Glutamatergic neuron (in vitro differentiated cells): ENCODE measurements around the gene TRPM2. TPM values are rescaled to one million over a fixed set of nuclear protein-coding genes. Genes with fewer than 3 reads are reported as not detected.
A peak's percentile ranks its signal among the peaks of the same experiment; 100 is the strongest.

ENCODE experiments used
- DNase-seq: peaks from one replicate; pipeline ENCODE4 v3.0.0; 2022
- H3K27ac Mint-ChIP-seq: one replicate; pipeline ENCODE4 v1.8.0; 2020; ENCODE audit warnings: mild to moderate bottlenecking, mixed read lengths, inconsistent platforms; ENCODE audit not compliant: unreplicated experiment
- H3K27me3 Mint-ChIP-seq: one replicate; pipeline ENCODE4 v1.8.0; 2020; ENCODE audit warnings: mild to moderate bottlenecking, moderate library complexity, mixed read lengths, inconsistent platforms; ENCODE audit not compliant: unreplicated experiment
- H3K36me3 Mint-ChIP-seq: one replicate; pipeline ENCODE4 v1.8.0; 2020; ENCODE audit warnings: mild to moderate bottlenecking, mixed read lengths, inconsistent platforms; ENCODE audit not compliant: unreplicated experiment
- H3K4me1 Mint-ChIP-seq: one replicate; pipeline ENCODE4 v1.8.0; 2020; ENCODE audit warnings: mild to moderate bottlenecking, low read depth, mixed read lengths, inconsistent platforms; ENCODE audit not compliant: unreplicated experiment
- H3K4me3 Mint-ChIP-seq: one replicate; pipeline ENCODE4 v1.8.0; 2020; ENCODE audit warnings: mild to moderate bottlenecking, mixed read lengths, inconsistent platforms; ENCODE audit not compliant: unreplicated experiment
- H3K9me3 Mint-ChIP-seq: one replicate; pipeline ENCODE4 v1.8.0; 2020; ENCODE audit warnings: mild to moderate bottlenecking, moderate library complexity, mixed read lengths, inconsistent platforms; ENCODE audit not compliant: unreplicated experiment
- total RNA-seq: library from RNA; stranded (reverse); fragmentation: NEBNext Ultra II Directional; extraction: Animal tissue kit (Norgen Biotek cat#: 25700); gene quantifications from one replicate; pipeline ENCODE4 v1.2.1, GENCODE V29; 2021; ENCODE audit not compliant: unreplicated experiment
- TF ChIP-seq, protein P1 (sequence below): fragments of 200-600 bp; sonication (generic); IDR thresholded peaks from one replicate; pipeline ENCODE4 v1.5.0; 2021; ENCODE audit not compliant: partially characterized antibody, unreplicated experiment

TRPM2 gene
- total RNA-seq, 1 donor from 2014 or later, result not detected

DNA sequence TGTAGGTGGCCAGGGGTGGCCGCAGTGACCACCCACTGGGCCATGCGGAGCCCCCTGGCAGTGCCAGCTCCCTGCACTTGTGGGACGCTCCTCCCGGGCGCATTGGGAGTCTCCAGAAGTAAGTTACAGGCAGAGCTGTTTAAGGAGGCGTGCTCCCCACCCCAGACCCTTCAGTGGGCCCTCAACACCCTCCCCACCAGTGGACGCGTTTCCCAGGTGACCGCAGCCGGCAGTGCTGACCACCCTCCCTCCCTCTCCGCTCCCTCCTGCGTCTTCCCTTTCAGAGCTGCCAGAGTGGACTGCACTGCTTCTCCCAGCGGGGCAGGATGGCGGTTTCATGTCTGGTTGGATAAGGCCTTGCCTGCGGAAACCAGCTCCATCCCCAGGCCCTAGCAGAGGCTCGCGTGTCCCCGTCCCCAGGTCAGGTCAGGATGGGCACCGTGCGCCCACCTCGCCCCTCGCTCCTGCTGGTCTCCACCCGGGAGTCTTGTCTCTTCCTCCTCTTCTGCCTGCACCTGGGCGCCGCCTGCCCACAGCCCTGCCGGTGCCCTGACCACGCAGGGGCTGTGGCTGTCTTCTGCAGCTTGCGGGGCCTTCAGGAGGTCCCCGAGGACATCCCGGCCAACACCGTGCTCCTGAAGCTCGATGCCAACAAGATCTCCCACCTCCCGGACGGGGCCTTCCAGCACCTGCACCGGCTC is 102.9 kb downstream of the TRPM2 start:
- Mint-ChIP-seq H3K27me3 (peaks cover 6% of the 10 kb centered on the region), H3K4me1 (peaks cover 2% of the 10 kb centered on the region), H3K27ac (no peak overlapping the region), H3K36me3 (peaks cover 19% of the 10 kb centered on the region), H3K9me3 (peaks cover 6% of the 10 kb centered on the region), H3K4me3 (peak overlapping the region; percentile 38)
- DNase-seq, result no peak
- TF ChIP-seq, protein P1, sequence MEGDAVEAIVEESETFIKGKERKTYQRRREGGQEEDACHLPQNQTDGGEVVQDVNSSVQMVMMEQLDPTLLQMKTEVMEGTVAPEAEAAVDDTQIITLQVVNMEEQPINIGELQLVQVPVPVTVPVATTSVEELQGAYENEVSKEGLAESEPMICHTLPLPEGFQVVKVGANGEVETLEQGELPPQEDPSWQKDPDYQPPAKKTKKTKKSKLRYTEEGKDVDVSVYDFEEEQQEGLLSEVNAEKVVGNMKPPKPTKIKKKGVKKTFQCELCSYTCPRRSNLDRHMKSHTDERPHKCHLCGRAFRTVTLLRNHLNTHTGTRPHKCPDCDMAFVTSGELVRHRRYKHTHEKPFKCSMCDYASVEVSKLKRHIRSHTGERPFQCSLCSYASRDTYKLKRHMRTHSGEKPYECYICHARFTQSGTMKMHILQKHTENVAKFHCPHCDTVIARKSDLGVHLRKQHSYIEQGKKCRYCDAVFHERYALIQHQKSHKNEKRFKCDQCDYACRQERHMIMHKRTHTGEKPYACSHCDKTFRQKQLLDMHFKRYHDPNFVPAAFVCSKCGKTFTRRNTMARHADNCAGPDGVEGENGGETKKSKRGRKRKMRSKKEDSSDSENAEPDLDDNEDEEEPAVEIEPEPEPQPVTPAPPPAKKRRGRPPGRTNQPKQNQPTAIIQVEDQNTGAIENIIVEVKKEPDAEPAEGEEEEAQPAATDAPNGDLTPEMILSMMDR, result no peak

DNA sequence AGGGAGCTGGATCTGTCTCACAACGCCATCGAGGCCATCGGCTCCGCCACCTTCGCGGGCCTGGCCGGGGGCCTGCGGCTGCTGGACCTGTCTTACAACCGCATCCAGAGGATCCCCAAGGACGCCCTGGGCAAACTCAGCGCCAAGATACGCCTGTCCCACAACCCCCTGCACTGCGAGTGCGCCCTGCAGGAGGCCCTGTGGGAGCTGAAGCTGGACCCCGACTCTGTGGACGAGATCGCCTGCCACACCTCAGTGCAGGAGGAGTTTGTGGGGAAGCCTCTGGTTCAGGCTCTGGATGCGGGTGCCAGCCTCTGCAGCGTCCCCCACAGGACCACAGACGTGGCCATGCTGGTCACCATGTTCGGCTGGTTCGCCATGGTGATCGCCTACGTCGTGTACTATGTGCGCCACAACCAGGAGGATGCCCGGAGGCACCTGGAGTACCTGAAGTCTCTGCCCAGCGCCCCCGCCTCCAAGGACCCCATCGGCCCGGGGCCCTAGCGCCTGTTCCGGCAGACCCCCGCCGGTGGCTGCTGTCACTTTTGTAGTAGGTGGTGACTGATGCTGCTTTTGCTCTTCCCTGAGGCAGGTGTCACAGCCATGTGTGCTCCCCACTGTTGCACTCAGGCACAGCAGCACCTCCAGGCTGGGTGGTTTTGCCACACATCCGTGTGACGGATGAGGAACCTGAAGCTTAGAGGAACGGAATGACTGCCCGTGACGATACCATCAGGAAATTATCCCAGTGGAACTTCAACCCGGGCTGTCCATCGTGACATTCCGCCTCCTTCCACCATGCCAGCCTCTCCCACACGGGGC is 103.7 kb downstream of the TRPM2 start:
- Mint-ChIP-seq H3K27me3 (peaks cover 6% of the 10 kb centered on the region), H3K36me3 (peaks cover 16% of the 10 kb centered on the region), H3K27ac (no peak overlapping the region), H3K4me3 (no peak overlapping the region), H3K9me3 (peaks cover 4% of the 10 kb centered on the region), H3K4me1 (peaks cover 2% of the 10 kb centered on the region)
- DNase-seq, result no peak
- TF ChIP-seq, protein P1, result no peak

DNA sequence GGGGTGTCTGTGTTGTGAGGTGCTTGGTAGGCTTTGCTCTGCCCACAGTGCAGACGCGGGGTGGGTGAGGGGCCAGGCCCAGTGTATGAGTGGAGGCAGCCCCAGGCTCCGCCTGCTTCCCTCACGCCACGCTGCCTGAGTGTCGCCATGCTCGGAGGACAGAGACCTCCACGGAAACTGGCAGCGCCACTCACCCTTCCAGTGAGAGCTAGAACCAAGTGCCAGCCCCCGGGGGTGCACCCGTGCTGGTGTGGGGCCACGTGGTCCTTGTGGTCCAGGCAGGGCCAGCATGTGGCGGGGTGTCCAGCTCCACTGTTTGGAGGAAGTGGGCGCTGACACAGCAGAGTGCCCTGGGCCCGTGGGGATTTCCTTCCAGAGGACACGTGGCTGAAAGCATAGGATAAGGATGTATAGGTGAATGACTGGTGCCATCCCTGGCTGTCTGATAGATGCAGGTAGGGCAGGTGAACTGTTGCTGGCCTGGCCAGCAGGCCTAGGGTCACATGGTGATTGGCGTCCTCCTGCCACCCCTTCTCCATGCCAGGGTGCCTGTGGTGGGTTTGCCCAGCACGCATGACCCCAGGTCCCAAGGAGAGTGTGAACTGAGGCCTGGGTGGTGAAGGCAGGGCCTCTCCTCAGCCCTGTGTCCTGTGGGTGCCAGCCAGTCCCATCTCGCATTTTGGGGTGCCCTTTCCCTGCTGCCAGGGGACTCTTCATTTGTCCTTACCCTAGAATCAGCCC is 105.7 kb downstream of the TRPM2 start:
- peaks cover 11% of the 10 kb centered on the region for H3K36me3 Mint-ChIP-seq
- peaks cover 9% of the 10 kb centered on the region for H3K9me3 Mint-ChIP-seq
- no peak overlapping the region for H3K27ac Mint-ChIP-seq

DNA sequence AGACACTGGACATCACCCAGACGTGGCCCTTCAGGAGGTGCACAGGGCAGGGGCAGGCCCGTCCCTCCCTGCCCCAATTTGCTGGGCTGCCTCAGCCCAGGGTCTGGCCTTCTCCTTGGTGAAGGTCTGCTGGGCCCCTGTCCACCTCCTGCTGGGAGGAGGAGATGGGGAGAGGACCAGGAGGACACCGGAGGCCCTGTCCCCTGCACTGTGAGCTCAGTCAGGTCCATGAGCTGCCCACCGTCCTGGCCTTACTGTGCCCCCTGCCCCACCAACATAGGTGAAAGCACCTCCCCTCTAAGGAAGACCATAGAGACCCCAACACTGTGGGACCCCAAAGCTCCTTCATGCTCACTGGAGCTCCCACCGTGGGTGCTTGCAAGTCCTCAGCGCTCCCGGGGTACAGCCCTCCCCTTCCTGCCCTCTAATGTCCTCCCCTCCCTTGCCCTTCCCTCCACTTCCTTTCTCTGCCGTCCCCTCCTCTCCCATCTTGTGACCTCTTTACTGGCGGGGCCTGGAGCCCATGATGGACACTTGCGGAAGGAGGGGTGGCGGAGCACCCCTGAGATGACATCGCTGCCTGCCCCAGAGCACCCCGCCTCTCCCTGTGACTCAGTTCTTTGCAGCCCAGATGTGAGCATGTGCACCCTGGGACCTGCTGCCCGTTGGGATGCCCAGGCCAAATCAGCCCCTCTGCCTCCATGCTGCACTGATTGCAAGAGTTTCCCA is 106.5 kb downstream of the TRPM2 start:
- Mint-ChIP-seq H3K4me3 (no peak overlapping the region), H3K36me3 (peaks cover 5% of the 10 kb centered on the region), H3K9me3 (peaks cover 5% of the 10 kb centered on the region), H3K27ac (no peak overlapping the region), H3K4me1 (peaks cover 7% of the 10 kb centered on the region), H3K27me3 (peaks cover 8% of the 10 kb centered on the region)
- no peak for DNase-seq
- TF ChIP-seq, protein P1, result no peak

More for the DNA sequence above, 105.7 kb downstream of the TRPM2 start:
- no peak overlapping the region for H3K4me3 Mint-ChIP-seq
- DNase-seq, result no peak
- H3K4me1 Mint-ChIP-seq, result peaks cover 8% of the 10 kb centered on the region
- TF ChIP-seq, protein P1, result no peak
- peaks cover 8% of the 10 kb centered on the region for H3K27me3 Mint-ChIP-seq
